ENCODE measurements around the gene ZNF784. TPM values are rescaled to one million over a fixed set of nuclear protein-coding genes. Genes with fewer than 3 reads are reported as not detected.

ZNF784 gene
- total and polyA plus RNA-seq, 2 of the 8 experiments (the other 6 are each of a cell fraction or from before 2014, with no cell fraction given) = 6.5 to 8.0 TPM

GRCh38 chr19:55672418-55672817 is 48.1 kb upstream of the ZNF784 start:
- no peak for TF ChIP-seq NANOG (IDR thresholded peaks at IDR 0.05; ENCODE audit: insufficient read depth, low read depth, low read length, poor library complexity, severe bottlenecking)
- no peak for TF ChIP-seq TAF1 (IDR thresholded peaks at IDR 0.05; ENCODE audit: low read depth, low read length)
- no peak for TF ChIP-seq JUND (IDR thresholded peaks at IDR 0.05; ENCODE audit: low read length)
- no peak for TF ChIP-seq JUN (IDR thresholded peaks at IDR 0.05; ENCODE audit: low read depth, low read length)
- TF ChIP-seq TEAD4 (IDR thresholded peaks at IDR 0.05; ENCODE audit: low read depth, low read length) = no peak
- TF ChIP-seq KDM5A (IDR thresholded peaks at IDR 0.05; ENCODE audit: low read length) = no peak
- TF ChIP-seq ATF3 (IDR thresholded peaks at IDR 0.05; ENCODE audit: insufficient read depth, low read depth, low read length) = no peak
- no peak for TF ChIP-seq NRF1 (IDR thresholded peaks at IDR 0.05; ENCODE audit: low read depth, low read length)
- TF ChIP-seq HDAC6 (IDR thresholded peaks at IDR 0.05; ENCODE audit: low read depth, low read length) = no peak
- TF ChIP-seq SP2 (IDR thresholded peaks at IDR 0.05; ENCODE audit: low read length) = no peak
- no peak for TF ChIP-seq BACH1 (IDR thresholded peaks at IDR 0.05; ENCODE audit: low read length)
- no peak for TF ChIP-seq RAD21 (IDR thresholded peaks at IDR 0.05 in 1 of 2, conservative IDR thresholded peaks at IDR 0.05 in 1 of 2; ENCODE audit: low read depth in 2 of 2, low read length in 2 of 2)
- TF ChIP-seq PHF8 (conservative IDR thresholded peaks at IDR 0.05; ENCODE audit: low read depth, low read length) = no peak
- no peaks in the 10 kb centered on the region for H3K9me3 ChIP-seq (ENCODE audit: insufficient read depth in 2 of 2, low read depth in 1 of 2, low read length in 1 of 2)
- H2BK5ac ChIP-seq (ENCODE audit: low read depth, low read length) = no peak overlapping the region
- FAIRE-seq (no peak), DNase-seq (ENCODE audit: low read depth in 1 of 2, low spot score in 2 of 2) (no peak)
- 88% methylated on average over 5 of the region's 5 CpGs; no CpG with 5 or more reads in 1 of the 2 experiments for WGBS, 2 experiments (ENCODE audit: extremely low coverage in 1 of 2, insufficient coverage in 1 of 2, insufficient read length in 1 of 2, insufficient replicate concordance in 2 of 2, low coverage in 1 of 2, low lambda C conversion rate in 2 of 2, missing lambda C conversion rate in 1 of 2)
- no peak overlapping the region for H3K4ac ChIP-seq (replicated peaks; ENCODE audit: insufficient read length, low read depth, low read length)
- H2BK12ac ChIP-seq (ENCODE audit: low read depth, low read length) = no peak overlapping the region
- no peak overlapping the region for H3K27ac ChIP-seq (ENCODE audit: low read depth, low read length)
- ChIA-PET POLR2A (ENCODE audit: partially characterized antibody) (interaction anchor here (0.7 to 7.1 kb wide), 3 partner anchors 14 to 32 kb away, joined by 4 to 75 read pairs (median 5); partner anchors contain the start of gene ZNF580), CTCF (ENCODE audit: partially characterized antibody) (interaction anchor here (1.1 to 2.0 kb wide), 5 partner anchors 10 to 46 kb away, joined by 3 to 19 read pairs (median 7); no protein-coding TSS in a partner anchor)
- no peak overlapping the region for H2BK15ac ChIP-seq (ENCODE audit: low read length)
- peaks cover 18 to 30% (median 23%) of the 10 kb centered on the region in 4 experiments for H3K36me3 ChIP-seq (ENCODE audit: control insufficient read depth in 2 of 4, insufficient read depth in 4 of 4, low read length in 3 of 4)
- H3K18ac ChIP-seq (ENCODE audit: extremely low read depth, low read length) = no peak overlapping the region
- H3K79me1 ChIP-seq (ENCODE audit: low read depth, low read length) = peaks cover 14% of the 10 kb centered on the region
- H3K27me3 ChIP-seq (replicated peaks in 1 of 4; ENCODE audit: control insufficient read depth in 3 of 4, extremely low read depth in 1 of 4, insufficient read depth in 3 of 4, low read length in 3 of 4) = no peaks in the 10 kb centered on the region
- no peak overlapping the region for H3K23ac ChIP-seq (ENCODE audit: insufficient read length)
- H3K23me2 ChIP-seq (ENCODE audit: low read depth, low read length) = peaks cover 5% of the 10 kb centered on the region; the same call in 1 of the 2 replicates
- no peak overlapping the region for H4K91ac ChIP-seq (replicated peaks; ENCODE audit: insufficient read length, low read length)
- peaks cover 0 to 11% (median 6%) of the 10 kb centered on the region in 4 experiments; a peak in 5 of 7 replicates for H3K4me1 ChIP-seq (replicated peaks in 1 of 4; ENCODE audit: control insufficient read depth in 3 of 4, insufficient read depth in 4 of 4, low read length in 3 of 4)
- no peak overlapping the region for H3K56ac ChIP-seq (replicated peaks; ENCODE audit: insufficient read length, low read depth, low read length)
- H4K5ac ChIP-seq (ENCODE audit: insufficient read length, low read depth, low read length) = no peak overlapping the region
- no peak overlapping the region for H3K4me2 ChIP-seq (ENCODE audit: insufficient read depth in 1 of 2, low read depth in 2 of 2, low read length in 2 of 2)
- no peak overlapping the region for H2AFZ ChIP-seq (ENCODE audit: low read length)
- H3K79me2 ChIP-seq (ENCODE audit: control insufficient read depth in 1 of 2, insufficient read depth in 2 of 2, low read length in 2 of 2) = peaks cover 19 to 64% of the 10 kb centered on the region in 2 experiments
- no peak overlapping the region for H3K9ac ChIP-seq (replicated peaks in 1 of 4; ENCODE audit: extremely low read depth in 1 of 4, low read depth in 3 of 4, low read length in 3 of 4)
- H3K4me3 ChIP-seq (ENCODE audit: extremely low read depth in 1 of 4, insufficient read depth in 2 of 4, low read depth in 3 of 4, low read length in 4 of 4) = no peak overlapping the region
- no peak overlapping the region for H3K14ac ChIP-seq (ENCODE audit: insufficient read length)
- H4K20me1 ChIP-seq (replicated peaks in 1 of 2; ENCODE audit: control insufficient read depth in 1 of 2, insufficient read depth in 2 of 2, low read length in 2 of 2) = peaks cover 23 to 37% of the 10 kb centered on the region in 2 experiments
- no peak overlapping the region for H2BK120ac ChIP-seq (replicated peaks; ENCODE audit: low read depth, low read length)
- no peak overlapping the region for H2AK5ac ChIP-seq (ENCODE audit: low read depth, low read length)
- H4K8ac ChIP-seq (ENCODE audit: extremely low read depth, insufficient read depth, low read length) = no peak overlapping the region
- H2BK20ac ChIP-seq (ENCODE audit: low read length) = no peak overlapping the region
